ENCODE measurements around the gene TBC1D24.

TBC1D24 gene

DNA sequence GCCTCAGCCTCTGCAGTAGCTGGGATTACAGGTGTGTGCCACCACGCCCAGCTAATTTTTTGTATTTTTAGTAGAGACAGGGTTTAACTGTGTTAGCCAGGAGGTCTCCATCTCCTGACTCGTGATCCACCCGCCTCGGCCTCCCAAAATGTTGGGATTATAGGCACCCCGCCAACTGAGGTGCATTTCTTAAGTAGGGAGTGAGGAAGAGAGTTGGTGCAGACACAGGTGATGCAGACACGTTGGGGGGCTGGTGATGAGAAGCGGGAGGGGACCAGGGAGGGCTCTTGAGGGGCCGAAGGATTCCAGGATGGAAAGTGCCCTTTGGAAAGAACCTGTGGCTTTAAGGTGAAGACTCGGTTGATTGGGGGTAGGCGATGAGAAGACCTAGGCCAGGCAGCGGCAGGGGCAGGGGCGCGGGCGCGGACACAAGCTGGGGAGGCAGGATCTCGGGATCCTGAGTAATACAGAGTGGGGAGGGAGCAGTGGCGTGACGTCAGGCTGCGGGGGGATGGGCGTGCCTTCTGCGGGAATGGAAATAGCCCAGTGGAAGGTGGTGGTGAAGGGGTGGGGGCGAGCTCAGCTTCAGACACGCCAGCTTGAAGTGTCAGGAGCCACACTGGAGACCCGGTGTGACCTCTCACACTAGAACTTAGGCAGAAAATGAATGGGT, 36.3 kb downstream of the TBC1D24 start:
- no peak overlapping the region for H3K9ac ChIP-seq (ENCODE audit: low read length)
- H3K4me3 ChIP-seq (ENCODE audit: low read length): no peak overlapping the region

DNA sequence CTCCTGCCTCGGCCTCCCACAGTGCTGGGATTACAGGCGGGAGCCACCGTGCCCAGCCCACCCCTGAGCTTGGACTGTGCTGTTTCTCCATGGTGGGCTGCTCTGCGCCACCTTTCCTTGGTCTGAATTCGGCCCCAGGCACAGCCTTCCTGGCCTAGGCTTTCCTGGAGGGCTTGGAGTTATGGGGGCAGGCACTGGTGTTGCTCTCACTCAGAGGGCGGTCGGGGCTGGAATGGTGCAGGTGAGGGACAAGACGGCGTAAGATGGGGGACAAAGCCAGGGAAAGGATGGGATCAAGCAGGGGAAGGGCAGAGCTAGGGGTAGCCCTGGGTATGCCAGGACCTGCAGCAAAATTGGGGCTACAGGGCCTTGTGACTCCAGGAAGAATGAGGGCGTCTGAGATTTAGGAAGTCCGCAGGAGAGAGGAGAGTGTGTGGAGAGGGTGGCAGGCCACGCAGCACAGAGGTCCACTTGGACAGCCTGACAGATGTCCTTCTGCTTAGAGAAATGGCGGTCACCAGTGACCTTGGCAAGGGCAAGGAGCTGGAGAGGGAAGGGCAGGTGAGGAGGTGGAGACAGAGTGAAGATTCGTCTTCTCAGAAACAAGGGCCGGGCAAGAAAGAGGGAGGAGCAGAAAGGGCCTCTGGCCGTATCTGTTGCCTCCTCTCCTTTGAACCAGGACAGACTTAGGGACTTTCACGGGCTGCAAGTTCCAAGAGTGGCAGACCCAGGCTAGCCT, 37.2 kb downstream of the TBC1D24 start:
- Histone ChIP-seq H3K4me3 (ENCODE audit: low read length) (no peak overlapping the region), H3K4me1 (ENCODE audit: control insufficient read depth, low read depth, low read length) (peaks cover 4% of the 10 kb centered on the region), H3K27ac (ENCODE audit: low read length) (no peak overlapping the region), H3K9ac (ENCODE audit: low read length) (no peak overlapping the region), H3K36me3 (ENCODE audit: control insufficient read depth, low read depth, low read length) (no peaks in the 10 kb centered on the region), H3K9me3 (ENCODE audit: control insufficient read depth, low read depth, low read length) (no peaks in the 10 kb centered on the region), H3K27me3 (ENCODE audit: control insufficient read depth, insufficient read depth, low read length) (no peaks in the 10 kb centered on the region)

More for the DNA sequence above, 36.3 kb downstream of the TBC1D24 start:
- no peaks in the 10 kb centered on the region for H3K27me3 ChIP-seq (ENCODE audit: control insufficient read depth, insufficient read depth, low read length)
- no peak overlapping the region for H3K27ac ChIP-seq (ENCODE audit: low read length)
- no peaks in the 10 kb centered on the region for H3K9me3 ChIP-seq (ENCODE audit: control insufficient read depth, low read depth, low read length)
- H3K4me1 ChIP-seq (ENCODE audit: control insufficient read depth, low read depth, low read length): peaks cover 4% of the 10 kb centered on the region
- H3K36me3 ChIP-seq (ENCODE audit: control insufficient read depth, low read depth, low read length): no peaks in the 10 kb centered on the region

DNA sequence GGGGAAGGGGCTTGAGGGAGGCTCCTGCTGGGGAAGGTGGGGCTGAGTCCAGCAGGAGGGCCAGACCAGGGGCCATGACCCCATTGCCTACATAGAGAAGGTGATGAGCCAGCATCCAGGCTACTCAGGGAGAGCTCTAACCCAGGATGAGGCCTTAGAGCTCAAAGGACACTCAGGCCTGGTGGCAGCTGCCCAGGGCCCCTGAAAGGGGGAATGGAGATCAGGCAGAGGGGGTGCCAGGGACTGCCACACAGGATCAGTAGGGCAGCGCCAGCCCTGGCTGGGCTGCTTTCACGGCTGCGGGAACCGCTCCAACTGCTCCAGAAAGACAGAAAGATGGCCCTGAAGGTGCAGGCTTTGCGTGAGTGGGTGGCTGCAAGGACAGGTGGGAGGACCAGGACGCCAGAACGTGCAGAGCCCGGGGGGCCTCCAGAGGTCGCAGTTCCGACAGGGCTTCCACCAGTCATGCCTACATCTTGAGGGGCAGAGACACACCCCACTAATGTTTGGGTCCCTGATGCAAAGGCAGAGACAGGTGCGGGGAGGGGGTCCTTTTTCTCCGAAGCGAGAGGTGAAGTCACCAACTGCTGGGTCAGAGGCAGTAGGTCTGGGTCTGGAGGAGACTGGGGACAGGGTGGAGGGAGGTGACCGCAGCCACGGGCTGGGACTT, 37.9 kb downstream of the TBC1D24 start:
- Histone ChIP-seq H3K36me3 (ENCODE audit: control insufficient read depth, low read depth, low read length) (no peaks in the 10 kb centered on the region), H3K9me3 (ENCODE audit: control insufficient read depth, low read depth, low read length) (no peaks in the 10 kb centered on the region), H3K9ac (ENCODE audit: low read length) (peak overlapping the region; percentile 73), H3K27ac (ENCODE audit: low read length) (peak overlapping the region; percentile 63), H3K4me1 (ENCODE audit: control insufficient read depth, low read depth, low read length) (peaks cover 4% of the 10 kb centered on the region), H3K4me3 (ENCODE audit: low read length) (peak overlapping the region; percentile 72), H3K27me3 (ENCODE audit: control insufficient read depth, insufficient read depth, low read length) (no peaks in the 10 kb centered on the region)

DNA sequence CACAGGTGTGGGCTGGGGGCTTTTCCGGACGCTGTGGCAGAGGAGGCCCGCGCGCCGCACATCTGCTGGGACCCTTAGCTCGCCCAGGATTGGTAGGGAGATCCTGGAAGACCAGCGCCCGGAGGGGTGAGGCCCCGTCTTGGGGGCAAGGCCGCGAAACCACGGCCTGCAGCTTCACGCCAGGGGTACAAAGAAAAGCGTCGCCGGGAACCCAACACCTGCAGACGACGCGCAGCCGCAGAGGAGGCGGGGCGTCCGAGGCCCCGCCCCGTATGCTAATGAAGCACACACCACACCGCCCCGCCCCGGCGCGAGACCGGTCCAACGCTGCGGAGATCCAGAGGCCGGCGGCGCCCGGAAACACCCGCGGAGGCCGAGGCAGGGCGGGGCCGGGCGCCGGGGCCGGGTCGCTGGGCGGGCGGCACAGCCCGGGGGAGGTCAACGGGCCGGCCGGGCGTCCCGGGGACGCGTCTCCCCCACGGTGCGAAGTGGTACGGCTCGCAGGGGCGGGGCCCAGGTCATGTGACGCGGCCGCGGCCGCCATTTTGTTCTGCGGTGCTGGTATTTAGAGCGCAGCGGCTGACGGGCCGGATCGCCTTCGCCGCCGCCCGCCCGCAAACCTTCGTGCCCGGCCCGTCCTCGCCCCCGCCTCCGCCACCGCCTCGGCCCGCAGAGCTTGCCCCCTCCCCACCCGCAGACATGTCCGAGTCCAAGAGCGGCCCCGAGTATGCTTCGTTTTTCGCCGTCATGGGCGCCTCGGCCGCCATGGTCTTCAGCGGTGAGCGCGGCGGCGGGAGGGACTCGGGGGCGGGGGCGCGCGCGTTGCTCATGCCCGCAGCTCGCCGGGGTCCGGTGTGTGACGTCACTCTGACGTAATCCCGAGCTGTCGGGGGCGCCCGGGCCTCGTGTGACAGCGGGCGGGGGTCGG, 38.7 kb downstream of the TBC1D24 start, which contains the start of gene ATP6V0C:
ATP6V0C (plus strand) TSS at position 548 of the 928 bp plus-strand sequence; CDS start at position 700, 152 bp downstream.
- Histone ChIP-seq H3K9me3 (ENCODE audit: control insufficient read depth, low read depth, low read length) (no peaks in the 10 kb centered on the region), H3K4me3 (ENCODE audit: low read length) (peak within 1 kb of the TSS; percentile 72), H3K9ac (ENCODE audit: low read length) (peak within 1 kb of the TSS; percentile 73), H3K4me1 (ENCODE audit: control insufficient read depth, low read depth, low read length) (peaks cover 4% of the 10 kb centered on the region), H3K36me3 (ENCODE audit: control insufficient read depth, low read depth, low read length) (no peaks in the 10 kb centered on the region), H3K27ac (ENCODE audit: low read length) (peak within 1 kb of the TSS; percentile 63), H3K27me3 (ENCODE audit: control insufficient read depth, insufficient read depth, low read length) (no peaks in the 10 kb centered on the region)

DNA sequence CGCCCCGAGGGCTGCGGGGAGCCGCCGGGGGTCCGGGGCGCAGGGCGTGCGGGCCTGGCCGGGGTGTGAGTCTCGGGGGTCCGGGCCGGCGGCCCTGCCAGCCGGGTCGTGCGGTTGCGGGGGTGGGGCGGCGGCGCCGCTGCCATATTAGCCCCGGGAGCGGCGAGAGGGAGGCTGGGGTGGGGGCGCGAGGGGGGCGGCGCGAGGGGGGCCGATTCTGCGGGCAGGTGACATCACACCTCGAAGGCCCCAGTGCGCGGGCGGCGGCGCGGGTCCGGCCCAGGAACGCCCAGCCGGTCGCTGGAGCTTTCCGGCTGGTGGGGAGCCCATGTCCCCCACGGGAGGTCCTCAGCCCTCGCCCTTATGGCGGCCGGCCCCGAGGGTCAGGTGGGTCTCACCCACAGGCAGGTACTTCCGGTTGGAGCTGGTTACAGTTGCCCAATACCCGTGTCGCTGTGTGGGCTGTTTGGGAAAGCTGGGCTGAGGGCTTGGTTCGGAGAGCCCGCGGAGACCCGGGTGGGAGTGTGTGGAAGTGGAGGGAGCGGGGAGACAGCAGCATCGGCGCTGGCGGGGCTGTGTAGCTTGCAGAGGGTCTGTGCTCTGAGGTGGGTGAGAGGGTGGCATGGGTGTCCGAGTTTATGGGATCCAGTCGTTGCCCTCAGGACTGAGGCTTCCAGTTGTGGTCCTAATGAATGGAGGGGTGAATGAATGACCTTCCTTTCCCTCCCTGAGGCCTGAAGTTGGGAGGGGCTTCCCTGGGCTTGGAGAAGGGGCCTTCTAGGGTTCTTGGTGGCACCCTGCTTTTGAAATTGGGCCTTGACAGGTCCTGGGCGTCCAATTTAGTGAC, 39.6 kb downstream of the TBC1D24 start:
- Histone ChIP-seq H3K27me3 (ENCODE audit: control insufficient read depth, insufficient read depth, low read length) (no peaks in the 10 kb centered on the region), H3K9me3 (ENCODE audit: control insufficient read depth, low read depth, low read length) (no peaks in the 10 kb centered on the region), H3K4me1 (ENCODE audit: control insufficient read depth, low read depth, low read length) (peaks cover 4% of the 10 kb centered on the region), H3K27ac (ENCODE audit: low read length) (no peak overlapping the region), H3K4me3 (ENCODE audit: low read length) (peak overlapping the region; percentile 72), H3K9ac (ENCODE audit: low read length) (peak overlapping the region; percentile 55), H3K36me3 (ENCODE audit: control insufficient read depth, low read depth, low read length) (no peaks in the 10 kb centered on the region)

DNA sequence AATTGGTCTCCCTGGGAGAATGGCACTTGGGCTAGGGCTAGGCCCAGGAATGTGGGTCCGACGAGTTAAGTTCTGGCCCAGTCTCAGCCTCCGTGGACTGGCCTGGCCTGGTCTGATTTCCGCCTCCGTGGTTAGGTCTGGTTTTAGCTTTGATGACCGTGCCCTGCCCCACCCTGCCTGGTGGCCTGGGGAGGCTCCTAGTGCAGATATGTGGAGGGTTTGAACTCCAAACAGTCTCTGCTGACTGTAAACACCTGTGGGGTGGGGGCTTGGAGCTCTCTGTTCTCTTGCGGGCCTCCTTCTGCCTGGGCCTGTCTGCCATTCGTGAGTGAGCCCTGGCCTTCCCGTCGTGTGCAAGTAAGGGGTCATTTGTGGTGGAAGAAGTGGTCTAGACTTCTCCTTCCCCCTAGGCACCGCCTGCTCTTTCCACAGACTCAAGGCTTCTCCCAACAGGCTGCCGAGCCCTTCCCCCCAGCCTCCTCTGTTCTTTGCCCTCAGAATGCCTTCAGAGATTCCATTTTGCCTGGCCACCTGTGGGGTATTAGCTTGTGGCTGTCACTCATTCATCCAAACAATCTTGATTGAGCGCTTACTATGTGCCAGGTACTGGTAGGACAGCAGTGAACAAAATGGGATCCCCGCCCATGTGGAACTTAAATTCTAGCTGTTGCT, 40.4 kb downstream of the TBC1D24 start:
- peaks cover 4% of the 10 kb centered on the region for H3K4me1 ChIP-seq (ENCODE audit: control insufficient read depth, low read depth, low read length)
- H3K27me3 ChIP-seq (ENCODE audit: control insufficient read depth, insufficient read depth, low read length): no peaks in the 10 kb centered on the region
- peak overlapping the region; percentile 72 for H3K4me3 ChIP-seq (ENCODE audit: low read length)
- peak overlapping the region; percentile 55 for H3K9ac ChIP-seq (ENCODE audit: low read length)
- H3K9me3 ChIP-seq (ENCODE audit: control insufficient read depth, low read depth, low read length): no peaks in the 10 kb centered on the region
- H3K36me3 ChIP-seq (ENCODE audit: control insufficient read depth, low read depth, low read length): no peaks in the 10 kb centered on the region
- H3K27ac ChIP-seq (ENCODE audit: low read length): no peak overlapping the region

DNA sequence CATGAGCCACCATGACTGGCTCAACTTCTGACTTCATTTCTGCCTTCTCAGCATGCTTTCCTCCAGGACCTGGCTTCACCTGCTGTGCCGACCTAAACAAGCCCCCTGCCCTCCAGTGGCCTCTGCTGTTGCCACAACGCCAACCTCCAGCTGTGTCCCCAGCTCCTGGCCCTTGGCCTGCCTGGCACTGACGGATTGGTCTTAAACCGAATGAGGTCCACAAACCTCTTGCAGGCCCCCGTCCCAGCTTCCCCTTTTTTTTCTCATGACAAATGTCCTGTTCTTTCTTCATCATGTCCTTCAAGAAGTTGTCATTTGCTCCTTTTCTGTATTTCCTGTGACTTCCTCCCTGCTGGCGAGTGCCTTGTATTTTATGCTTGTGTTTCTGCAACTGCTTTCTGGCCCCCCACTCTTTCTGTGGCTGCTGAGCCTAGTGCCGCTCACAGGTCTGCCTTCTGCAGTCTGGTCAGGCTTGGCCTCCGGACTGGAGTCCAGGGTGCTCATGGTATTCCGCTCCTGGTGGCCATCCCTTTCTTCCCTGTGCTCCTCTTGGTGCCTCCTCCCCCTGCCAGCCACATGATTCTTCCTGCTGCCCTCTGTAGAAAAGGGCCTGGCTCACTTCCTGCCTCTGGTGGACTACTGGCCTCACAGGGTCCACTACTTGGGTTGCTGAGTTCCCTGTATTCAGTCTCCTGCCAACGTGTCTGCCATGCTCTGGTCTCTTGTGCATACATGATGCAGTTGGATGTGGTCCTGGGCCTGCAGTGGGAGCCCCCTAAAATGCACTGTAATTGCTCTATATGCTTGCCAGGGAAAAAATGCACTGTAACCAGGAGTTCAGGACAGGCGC, 41.7 kb downstream of the TBC1D24 start:
- peaks cover 10% of the 10 kb centered on the region for H3K4me1 ChIP-seq (ENCODE audit: control insufficient read depth, low read depth, low read length)
- H3K36me3 ChIP-seq (ENCODE audit: control insufficient read depth, low read depth, low read length): no peaks in the 10 kb centered on the region
- H3K27me3 ChIP-seq (ENCODE audit: control insufficient read depth, insufficient read depth, low read length): no peaks in the 10 kb centered on the region
- H3K4me3 ChIP-seq (ENCODE audit: low read length): no peak overlapping the region
- H3K27ac ChIP-seq (ENCODE audit: low read length): no peak overlapping the region
- no peaks in the 10 kb centered on the region for H3K9me3 ChIP-seq (ENCODE audit: control insufficient read depth, low read depth, low read length)
- H3K9ac ChIP-seq (ENCODE audit: low read length): no peak overlapping the region

DNA sequence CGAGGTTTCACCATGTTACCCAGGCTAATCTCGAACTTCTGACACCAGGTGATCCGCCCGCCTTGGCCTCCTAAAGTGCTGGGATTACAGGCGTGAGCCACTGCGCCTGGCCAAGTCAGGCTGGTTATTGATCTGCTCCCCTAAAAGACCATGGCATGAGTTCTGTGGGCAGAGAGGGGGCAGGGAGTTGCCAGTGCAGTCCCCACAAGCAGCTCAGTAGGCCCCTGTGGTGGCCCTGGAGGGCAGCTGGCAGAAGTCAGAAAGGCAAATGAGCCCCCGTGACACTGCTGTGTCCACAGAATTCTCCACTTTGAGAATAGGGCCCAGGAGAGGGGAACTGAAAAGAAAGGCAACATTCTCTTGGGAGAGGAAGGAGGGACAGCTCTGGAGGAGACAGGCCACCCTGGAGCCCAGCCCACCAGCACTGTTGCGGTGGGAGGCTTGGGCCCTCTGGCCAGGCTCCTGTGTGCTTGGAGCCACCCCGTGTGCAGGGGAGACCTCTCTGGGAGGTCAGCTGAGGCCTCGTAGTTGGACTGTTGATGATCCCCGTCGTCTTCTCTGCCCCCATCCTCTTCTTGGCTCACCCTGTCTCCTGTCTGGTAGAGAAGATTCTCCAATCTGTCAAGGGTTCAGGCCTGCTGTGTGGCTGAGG, 43.2 kb downstream of the TBC1D24 start:
- Histone ChIP-seq H3K9me3 (ENCODE audit: control insufficient read depth, low read depth, low read length) (no peaks in the 10 kb centered on the region), H3K27me3 (ENCODE audit: control insufficient read depth, insufficient read depth, low read length) (no peaks in the 10 kb centered on the region), H3K4me3 (ENCODE audit: low read length) (no peak overlapping the region), H3K27ac (ENCODE audit: low read length) (no peak overlapping the region), H3K4me1 (ENCODE audit: control insufficient read depth, low read depth, low read length) (peaks cover 6% of the 10 kb centered on the region), H3K36me3 (ENCODE audit: control insufficient read depth, low read depth, low read length) (peaks cover under 1% of the 10 kb centered on the region), H3K9ac (ENCODE audit: low read length) (no peak overlapping the region)

Data from iPS-18a (cell line).